SU-DHL-6 (cell line): ENCODE data around the gene CUL7.

Experiments used
- EZH2phosphoT487 ChIP-seq: fragments of 200-600 bp; sonication (generic), shearing (Covaris generic); conservative IDR thresholded peaks from 2 replicates; pipeline ENCODE4 v1.6.1; 2018; ENCODE audit warnings: mild to moderate bottlenecking, antibody characterized with exemption, low read length, moderate library complexity, mixed read lengths
- TF ChIP-seq, protein P1 (sequence below): fragments of 200-600 bp; sonication (generic); IDR thresholded peaks from one replicate; pipeline ENCODE4 v1.5.1; 2017; ENCODE audit warnings: antibody characterized with exemption, mild to moderate bottlenecking, low read length, moderate library complexity; ENCODE audit not compliant: insufficient read depth, poor library complexity, severe bottlenecking

- TF ChIP-seq, protein P1, sequence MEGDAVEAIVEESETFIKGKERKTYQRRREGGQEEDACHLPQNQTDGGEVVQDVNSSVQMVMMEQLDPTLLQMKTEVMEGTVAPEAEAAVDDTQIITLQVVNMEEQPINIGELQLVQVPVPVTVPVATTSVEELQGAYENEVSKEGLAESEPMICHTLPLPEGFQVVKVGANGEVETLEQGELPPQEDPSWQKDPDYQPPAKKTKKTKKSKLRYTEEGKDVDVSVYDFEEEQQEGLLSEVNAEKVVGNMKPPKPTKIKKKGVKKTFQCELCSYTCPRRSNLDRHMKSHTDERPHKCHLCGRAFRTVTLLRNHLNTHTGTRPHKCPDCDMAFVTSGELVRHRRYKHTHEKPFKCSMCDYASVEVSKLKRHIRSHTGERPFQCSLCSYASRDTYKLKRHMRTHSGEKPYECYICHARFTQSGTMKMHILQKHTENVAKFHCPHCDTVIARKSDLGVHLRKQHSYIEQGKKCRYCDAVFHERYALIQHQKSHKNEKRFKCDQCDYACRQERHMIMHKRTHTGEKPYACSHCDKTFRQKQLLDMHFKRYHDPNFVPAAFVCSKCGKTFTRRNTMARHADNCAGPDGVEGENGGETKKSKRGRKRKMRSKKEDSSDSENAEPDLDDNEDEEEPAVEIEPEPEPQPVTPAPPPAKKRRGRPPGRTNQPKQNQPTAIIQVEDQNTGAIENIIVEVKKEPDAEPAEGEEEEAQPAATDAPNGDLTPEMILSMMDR: no peak
- TF ChIP-seq EZH2phosphoT487: no peak
Measured at GRCh38 chr6:43005844-43006243, 47.8 kb downstream of the CUL7 start.
